Spleen (tissue), 7 donors: Measurements from ENCODE around the gene ATP2A1.

Experiments
- CTCF ChIP-seq, 11 experiments: fragments of 200-600 bp in 7 of 11; fragments of 450-650 bp in 4 of 11; sonication (generic) in 4 of 11; IDR thresholded peaks in 8 of 11; conservative IDR thresholded peaks in 3 of 11; 1 replicate in 7 of 11; 2 replicates in 4 of 11; pipeline versions ENCODE4 v1.4.0 to v1.8.0; 2016 to 2021; ENCODE audit warnings: antibody characterized with exemption in 11 of 11, inconsistent platforms in 4 of 11, mild to moderate bottlenecking in 1 of 11
- POLR2A ChIP-seq, 3 donors: fragments of 450-650 bp; IDR thresholded peaks; one replicate each; pipeline ENCODE4 v1.5.1; 2017; ENCODE audit warnings: antibody characterized with exemption in 3 of 3, mild to moderate bottlenecking in 1 of 3
- POLR2AphosphoS5 ChIP-seq, 3 donors: sonication (generic); formaldehyde crosslinking; IDR thresholded peaks; one replicate each; pipeline ENCODE4 v1.5.1; 2017; ENCODE audit warnings: antibody characterized with exemption in 3 of 3
- donor health status: DM: no; HTN: no; CAD: no; lungs with moderate emphysema.
- donor health status: DM: no; HTN: no; CAD: no.
- donor health status: DM: no; HTN: no; CAD: no.

GRCh38 chr16:28846933-28847273, 31.4 kb upstream of the ATP2A1 start:
- no peak for TF ChIP-seq CTCF (IDR thresholded peaks at IDR 0.05 in 8 of 11, conservative IDR thresholded peaks at IDR 0.05 in 3 of 11)
- no peak for TF ChIP-seq POLR2A (IDR thresholded peaks at IDR 0.05)
- no peak for TF ChIP-seq POLR2AphosphoS5 (IDR thresholded peaks at IDR 0.05)
